ENCODE results near the gene ECE1. TPM values are rescaled to one million over a fixed set of nuclear protein-coding genes. Genes with fewer than 3 reads are reported as not detected.
"Not testable (repeated sequence)": the region's sequence is repeated elsewhere in the genome, so short reads cannot be mapped to it uniquely, and the experiment has no call there.

ECE1 gene
- polyA plus RNA-seq, 2 donors, result 12.4 to 14.2 TPM

DNA sequence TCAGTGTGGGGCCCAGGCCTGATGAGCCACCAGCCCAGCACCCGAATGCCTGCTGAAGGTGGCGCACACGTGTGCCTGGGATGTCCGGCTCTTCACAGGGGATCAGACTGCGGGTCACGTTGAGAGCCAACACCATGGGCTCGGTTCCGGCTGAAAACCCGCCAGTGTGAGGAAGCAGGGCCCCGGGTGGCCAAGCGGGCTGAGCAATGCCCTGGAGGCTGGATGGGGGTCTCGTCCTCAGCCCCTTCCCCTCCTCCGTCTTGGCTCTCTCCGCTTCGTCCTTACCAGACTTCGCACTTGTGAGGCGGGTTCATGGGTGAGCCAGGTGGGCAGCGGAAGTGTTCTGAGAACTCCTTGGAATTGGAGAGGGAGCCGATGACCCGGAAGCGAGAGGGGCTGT lies 70.6 kb downstream of the ECE1 start:
- 91 to 94% methylated on average over 21 of the region's 21 CpGs for WGBS, 2 donors
- Histone ChIP-seq H3K27ac (ENCODE audit: low read depth in 2 of 2, low read length in 1 of 2) (no peak overlapping the region), H3K4me3 (ENCODE audit: low read depth in 1 of 2, low read length in 2 of 2) (no peak overlapping the region), H3K4me1 (ENCODE audit: control insufficient read depth in 2 of 2, insufficient read depth in 2 of 2, low read length in 1 of 2) (no peaks in the 10 kb centered on the region), H3K27me3 (ENCODE audit: control insufficient read depth in 1 of 2, insufficient read depth in 2 of 2, low read length in 2 of 2) (no peaks in the 10 kb centered on the region), H3K36me3 (ENCODE audit: control insufficient read depth in 2 of 2, insufficient read depth in 2 of 2, low read length in 1 of 2) (peaks cover under 1 to 26% of the 10 kb centered on the region in 2 donors), H3K9me3 (ENCODE audit: control insufficient read depth in 2 of 2, insufficient read depth in 1 of 2, low read depth in 1 of 2, low read length in 1 of 2) (no peaks in the 10 kb centered on the region)

DNA sequence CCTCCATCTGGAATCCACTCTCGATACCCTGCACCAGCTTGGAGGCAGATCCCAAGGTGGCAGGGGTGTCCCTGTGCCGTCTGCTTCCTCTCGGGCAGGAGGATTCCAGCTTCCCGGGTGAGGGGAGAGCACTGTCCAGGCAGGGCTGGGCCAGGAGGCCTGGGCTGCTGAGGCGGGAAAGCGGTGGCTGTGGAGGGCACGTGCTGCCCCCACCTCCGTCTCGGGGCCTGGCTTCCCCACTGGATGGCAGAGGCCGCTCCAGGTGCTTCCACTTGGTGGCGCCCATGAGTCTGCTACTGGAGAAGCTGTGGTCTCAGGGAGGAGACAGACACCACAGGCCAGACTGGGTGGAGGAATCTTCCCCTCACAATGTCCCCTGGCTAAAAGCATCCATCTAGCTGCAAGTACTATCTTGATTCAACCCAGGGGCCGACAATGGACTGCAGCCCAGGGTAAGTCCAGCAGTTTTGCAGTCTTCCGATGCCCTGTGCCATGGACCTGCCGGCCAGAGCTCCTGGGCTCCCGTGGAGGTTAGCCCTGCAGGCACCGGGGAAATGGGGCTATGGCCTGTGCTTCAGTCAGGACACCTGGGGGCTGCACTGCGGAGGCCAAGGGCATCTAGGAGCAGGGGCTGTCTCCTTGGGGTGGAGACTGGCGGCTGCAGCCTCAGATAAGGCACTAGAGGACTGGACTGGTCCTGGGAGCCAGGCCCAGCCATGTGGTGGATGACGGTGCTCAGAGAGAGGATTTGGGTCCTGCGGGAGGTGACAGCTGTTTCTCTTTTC lies 72.3 kb downstream of the ECE1 start:
- H3K27me3 ChIP-seq (ENCODE audit: control insufficient read depth in 1 of 2, insufficient read depth in 2 of 2, low read length in 2 of 2), result no peaks in the 10 kb centered on the region
- no peak overlapping the region for H3K4me3 ChIP-seq (ENCODE audit: low read depth in 1 of 2, low read length in 2 of 2)
- no peaks in the 10 kb centered on the region for H3K9me3 ChIP-seq (ENCODE audit: control insufficient read depth in 2 of 2, insufficient read depth in 1 of 2, low read depth in 1 of 2, low read length in 1 of 2)
- no peaks in the 10 kb centered on the region for H3K4me1 ChIP-seq (ENCODE audit: control insufficient read depth in 2 of 2, insufficient read depth in 2 of 2, low read length in 1 of 2)
- 87 to 89% methylated on average over 20 of the region's 20 CpGs for WGBS, 2 donors
- peaks cover 0 to 25% of the 10 kb centered on the region in 2 donors for H3K36me3 ChIP-seq (ENCODE audit: control insufficient read depth in 2 of 2, insufficient read depth in 2 of 2, low read length in 1 of 2)
- no peak overlapping the region for H3K27ac ChIP-seq (ENCODE audit: low read depth in 2 of 2, low read length in 1 of 2)

DNA sequence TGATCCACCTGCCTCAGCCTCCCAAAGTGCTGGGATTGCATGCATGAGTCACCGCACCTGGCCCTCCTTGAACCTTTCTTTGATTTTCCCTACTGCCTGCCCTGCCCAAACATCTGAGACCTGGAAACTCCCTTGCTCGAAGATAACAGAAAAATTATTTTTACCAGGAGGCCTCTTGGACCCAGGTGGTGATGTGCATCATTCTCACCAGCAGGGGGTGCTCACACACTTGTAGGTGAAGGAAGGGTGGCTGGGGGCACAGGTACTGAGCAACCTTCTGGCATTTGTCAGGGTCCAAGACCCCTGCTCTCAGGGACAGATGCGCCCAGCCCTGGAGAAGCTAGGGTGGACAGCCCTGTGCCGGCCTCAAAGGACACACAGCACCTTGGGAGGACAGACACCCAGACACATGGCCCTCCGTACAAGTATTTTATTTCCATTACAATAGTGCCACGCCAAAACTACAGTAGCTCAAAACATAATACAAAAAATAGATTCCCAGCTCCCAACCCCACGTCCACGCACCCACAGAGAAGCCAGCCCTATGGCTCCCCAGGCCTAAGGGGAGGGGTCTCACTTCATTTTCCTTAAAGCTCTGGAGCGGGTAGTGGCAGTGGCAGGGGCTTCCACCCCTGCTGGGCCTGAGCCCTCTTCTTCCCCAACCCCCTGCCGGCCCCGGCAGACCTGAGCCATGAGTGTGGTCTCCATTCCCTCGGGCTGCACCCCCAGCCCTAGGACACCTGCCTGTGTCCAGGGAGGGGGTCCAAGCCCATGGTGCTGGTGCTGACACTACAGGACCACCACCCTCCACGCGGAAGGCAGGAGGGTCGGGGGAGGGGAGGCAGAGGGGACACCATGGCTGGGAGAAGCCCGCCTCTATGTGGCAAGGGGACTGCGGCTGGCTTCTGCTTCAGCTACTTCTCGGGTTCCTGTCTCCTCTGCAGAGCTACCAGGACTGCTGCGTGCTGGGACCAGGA lies 73.1 kb downstream of the ECE1 start:
- no peak overlapping the region for H3K27ac ChIP-seq (ENCODE audit: low read depth in 2 of 2, low read length in 1 of 2)
- no peaks in the 10 kb centered on the region for H3K4me1 ChIP-seq (ENCODE audit: control insufficient read depth in 2 of 2, insufficient read depth in 2 of 2, low read length in 1 of 2)
- peaks cover 0 to 22% of the 10 kb centered on the region in 2 donors for H3K36me3 ChIP-seq (ENCODE audit: control insufficient read depth in 2 of 2, insufficient read depth in 2 of 2, low read length in 1 of 2)
- WGBS, 2 donors, result 80 to 83% methylated on average over 19 of the region's 19 CpGs
- H3K4me3 ChIP-seq (ENCODE audit: low read depth in 1 of 2, low read length in 2 of 2), result no peak overlapping the region
- H3K27me3 ChIP-seq (ENCODE audit: control insufficient read depth in 1 of 2, insufficient read depth in 2 of 2, low read length in 2 of 2), result no peaks in the 10 kb centered on the region
- no peaks in the 10 kb centered on the region for H3K9me3 ChIP-seq (ENCODE audit: control insufficient read depth in 2 of 2, insufficient read depth in 1 of 2, low read depth in 1 of 2, low read length in 1 of 2)

DNA sequence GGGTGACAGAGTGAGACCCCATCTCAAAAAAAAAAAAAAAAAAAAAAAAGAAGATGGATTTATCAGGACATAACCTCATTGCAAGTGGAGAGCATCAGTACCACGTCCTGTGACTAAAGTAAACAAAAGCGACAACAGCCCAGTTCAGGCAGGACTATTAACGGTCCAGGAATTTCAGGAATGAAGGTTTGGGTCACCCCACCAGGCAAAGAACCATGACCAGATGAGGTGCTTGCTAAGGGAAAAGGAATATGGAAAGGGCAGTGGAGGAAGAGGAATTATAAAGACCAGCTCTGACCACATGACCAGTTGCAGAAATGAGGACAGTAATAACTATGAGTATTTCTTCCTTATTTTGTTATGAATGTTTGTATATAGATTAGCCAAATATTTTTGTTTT lies 78.1 kb downstream of the ECE1 start:
- no peak overlapping the region for H3K27ac ChIP-seq (ENCODE audit: low read depth in 2 of 2, low read length in 1 of 2)
- no peaks in the 10 kb centered on the region for H3K9me3 ChIP-seq (ENCODE audit: control insufficient read depth in 2 of 2, insufficient read depth in 1 of 2, low read depth in 1 of 2, low read length in 1 of 2)
- H3K4me1 ChIP-seq (ENCODE audit: control insufficient read depth in 2 of 2, insufficient read depth in 2 of 2, low read length in 1 of 2), result no peaks in the 10 kb centered on the region
- 54 to 55% methylated on average over 3 of the region's 3 CpGs for WGBS, 2 donors
- no peaks in the 10 kb centered on the region for H3K36me3 ChIP-seq (ENCODE audit: control insufficient read depth in 2 of 2, insufficient read depth in 2 of 2, low read length in 1 of 2)
- H3K27me3 ChIP-seq (ENCODE audit: control insufficient read depth in 1 of 2, insufficient read depth in 2 of 2, low read length in 2 of 2), result no peaks in the 10 kb centered on the region
- no peak overlapping the region for H3K4me3 ChIP-seq (ENCODE audit: low read depth in 1 of 2, low read length in 2 of 2)

DNA sequence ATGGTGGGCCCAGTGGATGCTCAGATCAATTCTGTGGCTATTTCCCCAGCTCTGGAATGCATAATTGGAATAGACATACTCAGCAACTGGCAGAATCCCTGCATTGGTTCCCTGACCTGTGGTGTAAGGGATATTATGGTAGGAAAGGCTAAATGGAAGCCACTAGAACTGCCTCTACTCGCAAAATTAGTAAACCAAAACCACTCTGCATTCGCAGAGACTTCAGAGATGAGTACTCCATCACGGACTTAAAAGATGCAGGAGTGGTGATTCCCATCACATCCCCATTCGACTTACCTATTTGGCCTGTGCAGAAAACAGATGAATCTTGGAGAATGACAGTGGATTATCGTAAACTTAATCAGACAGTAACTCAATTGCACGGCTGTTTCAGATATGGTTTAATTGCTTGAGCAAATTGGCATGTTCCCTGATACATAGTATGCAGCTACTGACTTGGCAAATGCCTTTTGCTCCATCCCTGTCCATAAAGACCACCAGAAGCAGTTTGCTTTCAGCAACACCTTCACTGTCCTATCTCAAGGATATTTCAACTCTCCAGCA lies 82.0 kb downstream of the ECE1 start:
- H3K27me3 ChIP-seq (ENCODE audit: control insufficient read depth in 1 of 2, insufficient read depth in 2 of 2, low read length in 2 of 2); H3K9me3 ChIP-seq (ENCODE audit: control insufficient read depth in 2 of 2, insufficient read depth in 1 of 2, low read depth in 1 of 2, low read length in 1 of 2); H3K4me1 ChIP-seq (ENCODE audit: control insufficient read depth in 2 of 2, insufficient read depth in 2 of 2, low read length in 1 of 2); H3K36me3 ChIP-seq (ENCODE audit: control insufficient read depth in 2 of 2, insufficient read depth in 2 of 2, low read length in 1 of 2); H3K27ac ChIP-seq (ENCODE audit: low read depth in 2 of 2, low read length in 1 of 2); H3K4me3 ChIP-seq (ENCODE audit: low read depth in 1 of 2, low read length in 2 of 2): not testable (repeated sequence)
- WGBS, 2 donors, result 82 to 84% methylated on average over 6 of the region's 6 CpGs

DNA sequence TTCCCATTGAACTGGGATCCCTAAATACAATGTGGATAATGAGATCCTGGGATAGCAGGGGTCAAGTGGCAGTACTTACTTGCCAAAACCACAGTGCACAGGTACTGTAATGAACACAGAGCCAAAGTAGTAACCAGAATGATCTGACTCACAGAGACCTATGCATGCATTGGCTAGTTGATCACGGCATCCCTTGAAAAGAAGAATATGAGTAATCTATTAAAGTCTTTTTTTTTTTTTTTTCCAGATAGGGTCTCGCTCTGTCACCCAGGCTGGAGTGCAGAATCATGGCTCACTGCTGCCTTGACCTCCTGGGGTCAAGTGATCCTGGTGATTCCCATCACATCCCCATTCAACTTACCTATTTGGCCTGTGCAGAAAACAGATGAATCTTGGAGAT lies 84.1 kb downstream of the ECE1 start:
- Histone ChIP-seq H3K4me1 (ENCODE audit: control insufficient read depth in 2 of 2, insufficient read depth in 2 of 2, low read length in 1 of 2) (no peaks in the 10 kb centered on the region), H3K27ac (ENCODE audit: low read depth in 2 of 2, low read length in 1 of 2) (no peak overlapping the region), H3K4me3 (ENCODE audit: low read depth in 1 of 2, low read length in 2 of 2) (no peak overlapping the region), H3K9me3 (ENCODE audit: control insufficient read depth in 2 of 2, insufficient read depth in 1 of 2, low read depth in 1 of 2, low read length in 1 of 2) (no peaks in the 10 kb centered on the region), H3K36me3 (ENCODE audit: control insufficient read depth in 2 of 2, insufficient read depth in 2 of 2, low read length in 1 of 2) (no peaks in the 10 kb centered on the region), H3K27me3 (ENCODE audit: control insufficient read depth in 1 of 2, insufficient read depth in 2 of 2, low read length in 2 of 2) (no peaks in the 10 kb centered on the region)
- whole genome bisulfite sequencing, 2 donors, result 50 to 67% methylated on average over 2 of the region's 2 CpGs

DNA sequence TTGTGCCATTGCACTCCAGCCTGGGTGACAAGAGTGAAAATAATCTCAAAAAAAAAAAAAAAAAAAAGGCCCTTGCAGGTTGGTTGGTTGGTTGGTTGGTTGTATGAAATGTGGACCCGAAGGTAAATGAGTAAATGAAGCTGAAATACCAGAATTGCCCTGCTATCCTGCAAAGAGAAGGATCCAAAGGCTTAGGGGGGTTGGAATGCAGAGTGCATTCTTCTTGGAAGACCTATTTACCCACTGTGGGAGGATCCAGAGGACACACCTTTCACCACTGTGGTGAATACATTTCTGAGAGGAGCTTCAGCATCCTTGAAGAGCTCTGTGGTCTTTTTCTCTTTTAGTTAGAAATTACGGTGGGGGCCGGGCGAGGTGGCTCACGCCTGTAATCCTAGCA lies 84.8 kb downstream of the ECE1 start:
- no peaks in the 10 kb centered on the region for H3K4me1 ChIP-seq (ENCODE audit: control insufficient read depth in 2 of 2, insufficient read depth in 2 of 2, low read length in 1 of 2)
- H3K36me3 ChIP-seq (ENCODE audit: control insufficient read depth in 2 of 2, insufficient read depth in 2 of 2, low read length in 1 of 2), result no peaks in the 10 kb centered on the region

DNA sequence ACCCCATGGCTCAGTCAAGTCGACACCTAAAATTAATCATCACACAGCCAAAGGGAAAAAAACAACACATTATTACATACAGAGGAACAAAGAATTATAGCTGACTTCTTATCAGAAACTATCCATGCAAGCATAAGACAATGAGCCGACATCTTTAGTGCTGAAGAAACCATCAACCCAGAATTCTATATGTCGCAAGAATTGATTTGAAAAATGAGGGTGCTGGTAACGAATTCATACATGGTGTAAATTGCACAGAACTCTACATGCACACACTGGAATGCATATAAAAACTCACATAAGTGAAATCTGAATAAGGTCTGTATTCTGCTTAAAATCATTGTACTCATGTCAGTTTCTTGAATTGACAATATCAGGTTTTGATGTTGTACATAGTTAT lies 88.6 kb downstream of the ECE1 start:
- H3K27ac ChIP-seq (ENCODE audit: low read depth in 2 of 2, low read length in 1 of 2), result no peak overlapping the region
- 82 to 89% methylated on average over 4 of the region's 4 CpGs for WGBS, 2 donors
- H3K4me3 ChIP-seq (ENCODE audit: low read depth in 1 of 2, low read length in 2 of 2), result no peak overlapping the region
- no peaks in the 10 kb centered on the region for H3K9me3 ChIP-seq (ENCODE audit: control insufficient read depth in 2 of 2, insufficient read depth in 1 of 2, low read depth in 1 of 2, low read length in 1 of 2)
- no peaks in the 10 kb centered on the region for H3K27me3 ChIP-seq (ENCODE audit: control insufficient read depth in 1 of 2, insufficient read depth in 2 of 2, low read length in 2 of 2)
- no peaks in the 10 kb centered on the region for H3K4me1 ChIP-seq (ENCODE audit: control insufficient read depth in 2 of 2, insufficient read depth in 2 of 2, low read length in 1 of 2)
- no peaks in the 10 kb centered on the region for H3K36me3 ChIP-seq (ENCODE audit: control insufficient read depth in 2 of 2, insufficient read depth in 2 of 2, low read length in 1 of 2)

More for the DNA sequence above, 84.8 kb downstream of the ECE1 start:
- no peak overlapping the region for H3K4me3 ChIP-seq (ENCODE audit: low read depth in 1 of 2, low read length in 2 of 2)
- WGBS, 2 donors, result 89 to 99% methylated on average over 5 of the region's 5 CpGs
- no peaks in the 10 kb centered on the region for H3K27me3 ChIP-seq (ENCODE audit: control insufficient read depth in 1 of 2, insufficient read depth in 2 of 2, low read length in 2 of 2)
- no peaks in the 10 kb centered on the region for H3K9me3 ChIP-seq (ENCODE audit: control insufficient read depth in 2 of 2, insufficient read depth in 1 of 2, low read depth in 1 of 2, low read length in 1 of 2)
- H3K27ac ChIP-seq (ENCODE audit: low read depth in 2 of 2, low read length in 1 of 2), result no peak overlapping the region

DNA sequence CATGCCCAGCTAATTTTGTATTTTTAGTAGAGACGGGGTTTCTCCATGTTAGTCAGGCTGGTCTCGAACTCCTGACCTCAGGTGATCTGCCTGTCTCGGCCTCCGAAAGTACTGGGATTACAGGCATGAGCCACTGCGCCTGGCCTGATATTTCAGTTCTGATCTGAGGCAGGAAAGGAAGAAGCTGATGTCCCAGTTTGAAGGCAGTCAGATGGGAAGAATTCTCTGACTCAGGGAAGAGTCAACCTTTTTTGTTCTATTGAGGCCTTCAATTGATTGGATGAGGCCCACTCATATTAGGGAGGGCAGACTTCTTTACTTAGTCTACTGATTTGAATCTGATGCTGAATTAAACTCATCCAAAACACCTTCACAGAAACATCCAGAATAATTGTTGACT lies 89.0 kb downstream of the ECE1 start:
- WGBS, 2 donors, result 87 to 89% methylated on average over 5 of the region's 5 CpGs
- H3K9me3 ChIP-seq (ENCODE audit: control insufficient read depth in 2 of 2, insufficient read depth in 1 of 2, low read depth in 1 of 2, low read length in 1 of 2); H3K4me1 ChIP-seq (ENCODE audit: control insufficient read depth in 2 of 2, insufficient read depth in 2 of 2, low read length in 1 of 2): not testable (repeated sequence)

More for the DNA sequence above, 89.0 kb downstream of the ECE1 start:
- H3K27ac ChIP-seq (ENCODE audit: low read depth in 2 of 2, low read length in 1 of 2); H3K4me3 ChIP-seq (ENCODE audit: low read depth in 1 of 2, low read length in 2 of 2); H3K36me3 ChIP-seq (ENCODE audit: control insufficient read depth in 2 of 2, insufficient read depth in 2 of 2, low read length in 1 of 2); H3K27me3 ChIP-seq (ENCODE audit: control insufficient read depth in 1 of 2, insufficient read depth in 2 of 2, low read length in 2 of 2): not testable (repeated sequence)

Data from esophagus (tissue), 2 donors.